Peyer's patch (tissue), 4 donors: ENCODE measurements around the gene HDAC4. TPM values are rescaled to one million over a fixed set of nuclear protein-coding genes. Genes with fewer than 3 reads are reported as not detected.
A peak's percentile ranks its signal among the peaks of the same experiment; 100 is the strongest.

Experiments used
- DNase-seq, 3 donors: peaks; one replicate each; pipeline ENCODE4 v3.0.0-alpha.2; 2017 to 2019
- H3K27ac ChIP-seq, 4 donors: fragments of 200-600 bp; sonication (generic); one replicate each; pipeline ENCODE4 v1.5.1; 2016 to 2019
- H3K27me3 ChIP-seq, 2 donors: fragments of 200-600 bp; sonication (generic); one replicate each; pipeline ENCODE4 v1.5.1; 2019
- H3K36me3 ChIP-seq, 3 donors: fragments of 200-600 bp; sonication (generic); one replicate each; pipeline ENCODE4 v1.5.1; 2016 to 2019
- H3K4me1 ChIP-seq, 4 donors: fragments of 200-600 bp; sonication (generic); one replicate each; pipeline ENCODE4 v1.5.1; 2016 to 2019
- H3K4me3 ChIP-seq, 4 donors: fragments of 200-600 bp; sonication (generic); 1 replicate in 3 of 4; 2 replicates in 1 of 4; pipeline ENCODE4 v1.5.1; 2016 to 2019; ENCODE audit warnings: mild to moderate bottlenecking in 1 of 4
- H3K9me3 ChIP-seq, 4 donors: fragments of 200-600 bp; sonication (generic); one replicate each; pipeline ENCODE4 v1.5.1; 2016 to 2019; ENCODE audit warnings: mild to moderate bottlenecking in 1 of 4
- CTCF ChIP-seq, 6 experiments: fragments of 450-650 bp in 4 of 6; fragments of 200-600 bp in 2 of 6; sonication (generic) in 1 of 6; IDR thresholded peaks; one replicate each; pipeline ENCODE4 v1.5.1; 2017 to 2019; ENCODE audit warnings: antibody characterized with exemption in 6 of 6, mild to moderate bottlenecking in 3 of 6, moderate library complexity in 1 of 6
- POLR2A ChIP-seq, 2 donors: fragments of 450-650 bp; IDR thresholded peaks; one replicate each; pipeline ENCODE4 v1.5.1; 2017; ENCODE audit warnings: antibody characterized with exemption in 2 of 2, mild to moderate bottlenecking in 2 of 2, moderate library complexity in 2 of 2
- total RNA-seq, 4 donors: library from RNA; depleted of rRNA; stranded (reverse); fragments of >200 nt; gene quantifications; one replicate each; pipeline ENCODE4 v1.1.0, GENCODE V29; 2016

HDAC4 gene
- total RNA-seq, 4 donors from 2014 or later: 28.9 to 198 (median 102) TPM

- H3K9me3 ChIP-seq: no peaks in the 10 kb centered on the region
- TF ChIP-seq POLR2A (IDR thresholded peaks at IDR 0.05): no peak
- no peak for TF ChIP-seq CTCF (IDR thresholded peaks at IDR 0.05)
- no peak overlapping the region for H3K27ac ChIP-seq
- H3K27me3 ChIP-seq: no peaks in the 10 kb centered on the region
- H3K4me1 ChIP-seq: peaks cover 0 to 11% (median 0%) of the 10 kb centered on the region in 4 donors
- H3K36me3 ChIP-seq: no peaks in the 10 kb centered on the region
- DNase-seq: peak in 1 of 3 donors; percentile 41
- no peak overlapping the region for H3K4me3 ChIP-seq
Measured at GRCh38 chr2:239388236-239389151, 12.3 kb downstream of the HDAC4 start.

GRCh38 chr2:239387811-239388210 lies 13.0 kb downstream of the HDAC4 start:
- no peaks in the 10 kb centered on the region for H3K27me3 ChIP-seq
- H3K4me1 ChIP-seq: peaks cover 0 to 4% (median 0%) of the 10 kb centered on the region in 4 donors
- H3K36me3 ChIP-seq: no peaks in the 10 kb centered on the region
- TF ChIP-seq POLR2A (IDR thresholded peaks at IDR 0.05) (no peak), CTCF (IDR thresholded peaks at IDR 0.05) (no peak)
- peak in 1 of 3 donors; percentile 39 for DNase-seq
- no peaks in the 10 kb centered on the region for H3K9me3 ChIP-seq
- no peak overlapping the region for H3K27ac ChIP-seq
- no peak overlapping the region for H3K4me3 ChIP-seq

- H3K9me3 ChIP-seq: no peaks in the 10 kb centered on the region
- TF ChIP-seq POLR2A (IDR thresholded peaks at IDR 0.05) (no peak), CTCF (IDR thresholded peaks at IDR 0.05) (no peak)
- H3K36me3 ChIP-seq: no peaks in the 10 kb centered on the region
- DNase-seq: peak in 1 of 3 donors; percentile 38
- no peaks in the 10 kb centered on the region for H3K27me3 ChIP-seq
- no peak overlapping the region for H3K4me3 ChIP-seq
- H3K4me1 ChIP-seq: no peaks in the 10 kb centered on the region
- H3K27ac ChIP-seq: no peak overlapping the region
Measured at GRCh38 chr2:239386872-239387445, 13.9 kb downstream of the HDAC4 start.

DNA sequence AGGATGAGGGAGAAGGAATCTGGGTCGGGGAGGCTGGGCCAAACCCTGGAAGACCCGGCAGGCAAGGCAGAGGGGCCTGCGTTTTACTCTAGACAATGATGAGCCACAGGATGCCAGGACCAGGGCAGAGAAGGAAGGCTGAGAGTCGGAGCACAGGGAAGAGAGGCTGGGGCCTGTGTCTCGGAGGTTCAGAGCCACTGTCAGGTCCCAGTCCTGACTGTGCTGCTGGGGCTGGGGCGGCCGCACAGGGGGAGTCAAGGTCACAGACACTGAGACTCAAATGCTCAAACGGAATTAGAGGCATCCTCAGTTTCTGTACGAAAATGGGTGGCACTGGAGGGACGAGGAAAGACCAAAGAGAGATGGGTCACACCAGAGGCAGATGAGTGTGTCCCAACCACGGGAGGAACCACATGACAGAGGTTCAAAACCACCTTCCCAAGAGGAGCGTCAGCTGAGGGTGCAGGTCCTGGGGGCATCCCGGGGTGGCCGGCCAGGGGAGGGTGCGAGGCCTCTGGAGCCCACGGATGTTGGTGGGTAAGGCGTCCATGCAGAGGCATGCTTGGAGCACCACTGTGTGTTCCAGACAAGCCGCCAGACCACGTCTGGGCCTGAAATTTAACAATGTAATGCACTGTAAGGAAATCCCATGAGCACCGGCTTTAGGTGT lies 14.7 kb downstream of the HDAC4 start:
- TF ChIP-seq CTCF (IDR thresholded peaks at IDR 0.05): no peak
- TF ChIP-seq POLR2A (IDR thresholded peaks at IDR 0.05): no peak
- H3K27me3 ChIP-seq: no peaks in the 10 kb centered on the region
- no peaks in the 10 kb centered on the region for H3K36me3 ChIP-seq
- no peaks in the 10 kb centered on the region for H3K4me1 ChIP-seq
- no peaks in the 10 kb centered on the region for H3K9me3 ChIP-seq
- H3K27ac ChIP-seq: no peak overlapping the region
- H3K4me3 ChIP-seq: no peak overlapping the region
- DNase-seq: peak in 1 of 3 donors; percentile 19

- H3K4me1 ChIP-seq: no peaks in the 10 kb centered on the region
- peak in 1 of 3 donors; percentile 25 for DNase-seq
- no peaks in the 10 kb centered on the region for H3K36me3 ChIP-seq
- no peak overlapping the region for H3K4me3 ChIP-seq
- H3K27ac ChIP-seq: no peak overlapping the region
- H3K27me3 ChIP-seq: no peaks in the 10 kb centered on the region
- TF ChIP-seq CTCF (IDR thresholded peaks at IDR 0.05) (no peak), POLR2A (IDR thresholded peaks at IDR 0.05) (no peak)
- H3K9me3 ChIP-seq: no peaks in the 10 kb centered on the region
Measured at GRCh38 chr2:239385096-239386000, 15.5 kb downstream of the HDAC4 start.
